D721Med (cell line): Measurements from ENCODE around the gene NCCRP1.

ENCODE experiments used
- DNase-seq: peaks from one replicate; pipeline ENCODE4 v3.0.0; 2011; ENCODE audit warnings: low spot score; ENCODE audit not compliant: insufficient read length
- FAIRE-seq: peaks from 2 replicates; lab custom pipeline; 2011; peaks lifted over from hg19 to GRCh38; lab: Jason Lieb, UNC
- TF ChIP-seq, protein P1 (sequence below): IDR thresholded peaks from 2 replicates; pipeline ENCODE4 v1.5.1; 2012; ENCODE audit warnings: mild to moderate bottlenecking, control low read depth; ENCODE audit not compliant: insufficient read depth; ENCODE audit errors: missing control alignments

The NCCRP1 gene, protein sequence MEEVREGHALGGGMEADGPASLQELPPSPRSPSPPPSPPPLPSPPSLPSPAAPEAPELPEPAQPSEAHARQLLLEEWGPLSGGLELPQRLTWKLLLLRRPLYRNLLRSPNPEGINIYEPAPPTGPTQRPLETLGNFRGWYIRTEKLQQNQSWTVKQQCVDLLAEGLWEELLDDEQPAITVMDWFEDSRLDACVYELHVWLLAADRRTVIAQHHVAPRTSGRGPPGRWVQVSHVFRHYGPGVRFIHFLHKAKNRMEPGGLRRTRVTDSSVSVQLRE

DNA sequence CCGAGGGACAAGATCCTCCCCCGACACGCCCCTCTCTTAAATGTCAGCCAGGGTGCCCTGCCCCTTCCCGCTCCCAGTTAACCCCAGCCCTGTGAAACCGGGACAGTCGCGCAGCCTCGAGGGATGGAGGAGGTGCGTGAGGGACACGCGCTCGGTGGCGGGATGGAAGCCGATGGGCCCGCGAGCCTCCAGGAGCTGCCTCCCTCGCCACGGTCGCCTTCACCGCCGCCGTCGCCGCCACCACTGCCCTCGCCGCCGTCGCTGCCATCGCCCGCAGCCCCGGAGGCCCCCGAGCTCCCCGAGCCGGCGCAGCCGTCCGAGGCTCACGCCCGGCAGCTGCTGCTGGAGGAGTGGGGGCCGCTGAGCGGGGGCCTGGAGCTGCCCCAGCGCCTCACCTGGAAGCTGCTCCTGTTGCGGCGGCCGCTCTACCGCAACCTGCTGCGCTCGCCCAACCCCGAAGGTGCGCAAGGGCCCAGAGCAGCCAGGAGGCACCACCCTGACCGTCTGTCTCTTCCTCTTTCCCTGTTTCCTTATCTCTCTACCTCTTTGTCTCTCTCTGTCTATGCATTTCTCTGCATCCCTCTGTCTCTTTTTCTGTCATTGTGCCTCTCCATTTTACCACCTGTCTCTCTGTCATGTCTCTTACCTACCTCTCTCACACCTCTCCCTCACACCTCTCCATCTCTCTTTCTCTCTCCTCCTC, at the start of gene NCCRP1:
Gene NCCRP1, plus strand, starts transcription at position 105 of the 703 bp plus-strand sequence. Its CDS starts 19 bp downstream, at position 124.
- TF ChIP-seq, protein P1, sequence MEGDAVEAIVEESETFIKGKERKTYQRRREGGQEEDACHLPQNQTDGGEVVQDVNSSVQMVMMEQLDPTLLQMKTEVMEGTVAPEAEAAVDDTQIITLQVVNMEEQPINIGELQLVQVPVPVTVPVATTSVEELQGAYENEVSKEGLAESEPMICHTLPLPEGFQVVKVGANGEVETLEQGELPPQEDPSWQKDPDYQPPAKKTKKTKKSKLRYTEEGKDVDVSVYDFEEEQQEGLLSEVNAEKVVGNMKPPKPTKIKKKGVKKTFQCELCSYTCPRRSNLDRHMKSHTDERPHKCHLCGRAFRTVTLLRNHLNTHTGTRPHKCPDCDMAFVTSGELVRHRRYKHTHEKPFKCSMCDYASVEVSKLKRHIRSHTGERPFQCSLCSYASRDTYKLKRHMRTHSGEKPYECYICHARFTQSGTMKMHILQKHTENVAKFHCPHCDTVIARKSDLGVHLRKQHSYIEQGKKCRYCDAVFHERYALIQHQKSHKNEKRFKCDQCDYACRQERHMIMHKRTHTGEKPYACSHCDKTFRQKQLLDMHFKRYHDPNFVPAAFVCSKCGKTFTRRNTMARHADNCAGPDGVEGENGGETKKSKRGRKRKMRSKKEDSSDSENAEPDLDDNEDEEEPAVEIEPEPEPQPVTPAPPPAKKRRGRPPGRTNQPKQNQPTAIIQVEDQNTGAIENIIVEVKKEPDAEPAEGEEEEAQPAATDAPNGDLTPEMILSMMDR, result no peak
- DNase-seq (no peak), FAIRE-seq (no peak)

DNA sequence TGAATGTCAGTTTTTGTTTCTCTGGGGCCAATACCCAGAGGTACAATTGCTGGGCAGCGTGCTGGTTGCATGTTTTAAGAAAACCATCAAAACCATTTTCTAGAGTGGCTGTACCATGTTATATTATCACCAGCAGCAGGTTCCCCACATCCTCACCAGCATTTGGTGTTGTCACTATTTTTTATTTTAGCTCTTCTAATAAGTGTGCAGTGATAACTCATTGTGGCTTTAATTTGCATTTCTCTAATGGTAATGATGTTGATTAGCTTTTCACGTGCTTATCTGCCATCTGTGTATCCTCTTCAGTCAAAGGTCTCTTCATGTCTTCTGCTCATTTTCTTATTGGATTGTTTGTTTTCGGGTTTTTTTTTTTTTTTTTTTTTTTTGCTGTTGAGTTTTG, 49.3 kb upstream of the NCCRP1 start:
- FAIRE-seq, result no peak
- DNase-seq, result no peak
- TF ChIP-seq, protein P1, result no peak

DNA sequence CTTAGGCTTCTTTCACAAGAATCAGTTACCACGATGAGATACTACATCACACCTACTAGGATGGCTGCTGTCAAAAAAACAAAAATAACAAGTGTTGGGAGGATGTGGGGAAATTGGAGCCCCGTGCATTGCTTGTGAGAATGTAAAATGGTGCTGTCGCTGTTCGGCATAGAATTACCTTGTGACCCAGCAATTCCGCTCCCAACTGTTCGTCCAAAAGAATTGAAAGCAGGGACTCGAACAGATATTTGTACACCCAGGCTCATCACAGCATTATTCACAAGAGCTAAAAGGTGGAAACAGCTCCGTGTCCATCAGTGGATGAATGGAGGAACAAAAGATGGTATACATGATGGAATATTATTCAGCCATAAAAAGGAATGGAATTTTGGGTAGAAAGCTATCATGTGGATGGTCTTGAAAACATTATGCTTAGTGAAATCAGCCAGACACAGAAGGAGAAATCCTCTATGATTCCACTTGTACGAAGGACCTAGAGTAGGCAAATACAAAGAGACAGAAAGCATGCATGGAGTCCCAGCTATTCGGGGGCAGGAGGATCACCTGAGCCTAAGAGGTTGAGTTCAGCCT, 47.7 kb upstream of the NCCRP1 start:
- FAIRE-seq (no peak), DNase-seq (no peak)
- TF ChIP-seq, protein P1, result no peak

DNA sequence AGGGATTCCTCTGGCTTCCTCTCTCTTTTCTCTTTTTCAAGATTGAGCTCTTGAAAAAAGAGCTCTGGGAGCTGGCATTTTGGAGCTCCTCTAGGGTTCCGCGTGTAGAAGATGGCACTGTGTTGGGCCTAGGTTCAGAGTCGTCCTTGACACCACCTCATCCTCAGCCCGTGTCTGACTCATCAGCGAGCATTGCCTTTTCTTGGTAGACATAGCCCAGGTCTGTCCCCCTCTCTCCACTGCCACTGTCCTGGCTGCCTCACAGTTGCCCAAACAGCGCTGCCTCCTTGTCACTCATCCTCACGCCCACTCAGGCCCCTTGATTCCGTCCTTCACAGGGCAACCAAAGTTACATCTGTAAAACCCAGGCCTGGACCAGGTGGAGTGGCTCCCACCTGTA, 46.5 kb upstream of the NCCRP1 start:
- TF ChIP-seq, protein P1, result no peak
- FAIRE-seq, result no peak
- no peak for DNase-seq

DNA sequence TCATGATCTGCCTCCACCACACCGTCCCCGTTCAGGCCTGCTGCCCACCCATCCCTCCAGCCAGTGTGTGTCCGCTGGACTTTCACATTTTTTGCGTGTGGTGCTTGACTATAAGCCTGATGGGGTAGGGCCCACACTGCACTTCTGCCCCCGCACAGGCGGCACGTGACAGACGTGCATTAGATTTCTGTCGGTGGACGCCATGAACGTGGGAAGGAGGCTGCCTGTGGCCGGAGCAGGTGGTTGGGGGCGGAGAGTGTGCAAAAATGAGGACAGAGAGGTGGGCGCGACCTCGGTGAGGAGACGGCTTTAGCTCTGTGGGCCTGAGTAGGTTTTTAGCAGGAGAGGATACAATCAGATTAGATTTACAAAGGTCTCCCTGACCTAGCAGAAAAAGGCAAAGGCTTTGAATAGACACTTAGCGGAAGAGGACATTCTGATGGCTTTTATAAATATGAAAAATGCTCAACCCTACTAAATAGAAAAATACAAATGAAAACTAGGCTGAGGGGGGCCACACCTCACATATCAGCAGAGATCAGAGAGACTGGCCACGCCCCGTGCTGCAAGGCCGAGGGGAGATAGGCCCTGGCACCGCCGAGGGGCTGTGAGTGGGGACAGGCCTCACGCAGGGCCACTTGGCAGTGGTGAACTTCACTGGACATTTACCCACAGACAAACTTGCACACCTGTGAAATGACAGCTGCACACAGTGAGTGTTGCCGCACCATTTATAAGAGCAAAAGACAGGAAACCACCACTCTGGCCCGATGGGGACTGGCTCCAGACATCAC, 45.8 kb upstream of the NCCRP1 start:
- FAIRE-seq (no peak), DNase-seq (no peak)
- TF ChIP-seq, protein P1, result no peak

DNA sequence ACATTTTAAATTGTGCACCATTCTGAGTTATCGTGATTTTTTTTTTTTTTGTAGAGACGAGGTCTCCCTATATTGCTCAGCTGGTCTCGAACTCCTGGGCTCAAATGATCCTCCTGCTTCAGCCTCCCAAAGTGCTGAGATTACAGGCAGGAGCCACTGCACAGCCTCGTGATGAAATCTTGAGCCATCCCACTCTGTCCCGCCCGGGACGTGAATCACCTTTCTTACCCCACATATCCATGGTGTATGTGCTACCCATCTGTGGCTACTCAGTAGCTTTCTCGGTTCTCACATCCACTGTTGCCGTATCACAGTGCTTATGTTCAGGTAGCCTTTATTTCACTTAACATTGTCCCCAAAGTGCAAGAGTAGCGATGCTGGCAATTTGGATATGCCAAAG, 44.7 kb upstream of the NCCRP1 start:
- FAIRE-seq (no peak), DNase-seq (no peak)
- TF ChIP-seq, protein P1, result no peak
